BLaER1 (cell line): ENCODE data around the gene MMP14.
"Not testable (repeated sequence)": the region's sequence is repeated elsewhere in the genome, so short reads cannot be mapped to it uniquely, and the experiment has no call there.

Experiments used
- H3K27ac ChIP-seq: shearing (Covaris generic); formaldehyde crosslinking; 2 replicates; pipeline ENCODE4 v1.8.1; 2022
- H3K27me3 ChIP-seq: shearing (Covaris generic); formaldehyde crosslinking; 2 replicates; pipeline ENCODE4 v1.8.1; 2022
- H3K36me3 ChIP-seq: shearing (Covaris generic); formaldehyde crosslinking; 2 replicates; pipeline ENCODE4 v1.8.1; 2022
- H3K4me1 ChIP-seq: shearing (Covaris generic); formaldehyde crosslinking; 2 replicates; pipeline ENCODE4 v1.8.1; 2022
- H3K4me2 ChIP-seq: shearing (Covaris generic); formaldehyde crosslinking; 2 replicates; pipeline ENCODE4 v1.8.1; 2022
- H3K4me3 ChIP-seq: shearing (Covaris generic); formaldehyde crosslinking; 2 replicates; pipeline ENCODE4 v1.8.1; 2022
- H3K9ac ChIP-seq: shearing (Covaris generic); formaldehyde crosslinking; 2 replicates; pipeline ENCODE4 v1.8.1; 2022
- H3K9me3 ChIP-seq: shearing (Covaris generic); formaldehyde crosslinking; 2 replicates; pipeline ENCODE4 v1.8.1; 2022
- H4K20me1 ChIP-seq: shearing (Covaris generic); formaldehyde crosslinking; 2 replicates; pipeline ENCODE4 v1.8.1; 2022
- Cebpa-rat ChIP-seq: shearing (Covaris generic); IDR thresholded peaks from 2 replicates; pipeline ENCODE4 v1.8.1; 2022

Gene MMP14

GRCh38 chr14:22798528-22798927, 37.9 kb upstream of the MMP14 start:
- Histone ChIP-seq H4K20me1 (no peaks in the 10 kb centered on the region), H3K9me3 (peaks cover 6% of the 10 kb centered on the region; the same call in 1 of the 2 replicates), H3K4me2 (no peak overlapping the region), H3K36me3 (no peaks in the 10 kb centered on the region), H3K9ac (no peak overlapping the region), H3K4me1 (peaks cover 6% of the 10 kb centered on the region; the same call in 1 of the 2 replicates), H3K4me3 (no peak overlapping the region), H3K27ac (no peak overlapping the region), H3K27me3 (no peaks in the 10 kb centered on the region)
- no peak for TF ChIP-seq Cebpa-rat

- Histone ChIP-seq H3K9me3 (peaks cover 6% of the 10 kb centered on the region; the same call in 1 of the 2 replicates), H3K4me3 (no peak overlapping the region), H3K4me2 (no peak overlapping the region), H3K36me3 (no peaks in the 10 kb centered on the region), H3K27me3 (no peaks in the 10 kb centered on the region), H3K9ac (no peak overlapping the region), H3K4me1 (peaks cover 7% of the 10 kb centered on the region; the same call in 1 of the 2 replicates), H4K20me1 (no peaks in the 10 kb centered on the region), H3K27ac (no peak overlapping the region)
- no peak for TF ChIP-seq Cebpa-rat
These were observed 36.0 kb upstream of the MMP14 start for GRCh38 chr14:22800346-22800745.

- H3K27ac ChIP-seq = no peak overlapping the region
- TF ChIP-seq Cebpa-rat = no peak
- H3K4me3 ChIP-seq = no peak overlapping the region
- H3K4me1 ChIP-seq = peaks cover 7% of the 10 kb centered on the region; the same call in 1 of the 2 replicates
- no peaks in the 10 kb centered on the region for H3K27me3 ChIP-seq
- no peak overlapping the region for H3K4me2 ChIP-seq
- H4K20me1 ChIP-seq = no peaks in the 10 kb centered on the region
- H3K36me3 ChIP-seq = no peaks in the 10 kb centered on the region
- H3K9me3 ChIP-seq = no peaks in the 10 kb centered on the region
- H3K9ac ChIP-seq = no peak overlapping the region
These were observed 34.7 kb upstream of the MMP14 start for GRCh38 chr14:22801716-22802115.

DNA sequence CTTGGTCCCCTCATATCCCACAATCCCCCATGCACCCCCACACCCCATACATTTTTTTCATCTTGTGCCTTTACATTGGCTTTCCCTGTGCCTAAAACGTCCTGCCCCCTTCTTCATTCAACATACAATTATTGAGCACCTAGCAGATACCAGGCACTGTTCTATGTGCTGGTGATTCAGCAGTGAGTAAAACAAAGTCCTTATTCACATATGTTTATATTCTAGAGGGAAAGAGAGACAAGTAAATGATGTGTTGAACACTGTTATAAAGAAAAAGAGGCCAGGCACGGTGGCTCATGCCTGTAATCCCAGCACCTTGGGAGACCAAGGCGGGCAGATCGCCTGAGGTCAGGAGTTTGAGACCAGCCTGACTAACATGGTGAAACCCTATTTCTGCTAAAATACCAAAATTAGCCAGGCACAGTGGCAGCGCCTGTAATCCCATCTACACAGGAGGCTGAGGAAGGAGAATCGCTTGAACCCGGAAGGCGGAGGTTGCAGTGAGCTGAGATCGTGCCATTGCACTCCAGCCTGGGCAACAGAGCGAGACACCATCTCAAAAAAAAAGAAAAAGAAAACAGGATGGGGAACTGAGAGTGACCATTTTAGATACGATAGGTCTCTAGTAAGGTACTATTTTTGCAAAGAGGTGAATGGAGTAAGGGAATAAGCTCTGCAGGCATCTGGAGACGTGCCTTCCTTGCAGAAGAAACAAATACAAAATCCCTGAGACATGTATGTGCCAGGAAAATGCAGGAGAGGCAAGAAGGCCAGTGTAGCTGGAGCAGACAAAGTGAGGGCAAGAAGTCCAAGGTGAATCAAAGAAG, 33.3 kb upstream of the MMP14 start:
- Histone ChIP-seq H3K4me2 (peak overlapping the region; percentile 40; the same call in 1 of the 2 replicates), H3K36me3 (no peaks in the 10 kb centered on the region), H3K27me3 (no peaks in the 10 kb centered on the region), H3K9ac (no peak overlapping the region), H3K4me1 (peaks cover 7% of the 10 kb centered on the region; the same call in 1 of the 2 replicates), H3K27ac (no peak overlapping the region), H3K4me3 (no peak overlapping the region), H3K9me3 (no peaks in the 10 kb centered on the region), H4K20me1 (no peaks in the 10 kb centered on the region)
- TF ChIP-seq Cebpa-rat = no peak

GRCh38 chr14:22803687-22803974, 32.8 kb upstream of the MMP14 start:
- H3K4me3 ChIP-seq = no peak overlapping the region
- 0 out of 2 replicates have a peak overlapping the region, but pooled peaks have one; percentile 40 for H3K4me2 ChIP-seq
- peaks cover 7% of the 10 kb centered on the region; the same call in 1 of the 2 replicates for H3K4me1 ChIP-seq
- no peaks in the 10 kb centered on the region for H4K20me1 ChIP-seq
- no peak for TF ChIP-seq Cebpa-rat
- H3K9ac ChIP-seq = no peak overlapping the region
- H3K27me3 ChIP-seq = no peaks in the 10 kb centered on the region
- no peaks in the 10 kb centered on the region for H3K36me3 ChIP-seq
- H3K9me3 ChIP-seq = no peaks in the 10 kb centered on the region
- no peak overlapping the region for H3K27ac ChIP-seq

GRCh38 chr14:22805235-22805634, 31.1 kb upstream of the MMP14 start:
- H3K27ac ChIP-seq, H3K36me3 ChIP-seq, H3K4me2 ChIP-seq, H3K4me3 ChIP-seq, H3K27me3 ChIP-seq, H4K20me1 ChIP-seq, H3K9me3 ChIP-seq, H3K4me1 ChIP-seq, H3K9ac ChIP-seq: not testable (repeated sequence)

- H3K36me3 ChIP-seq = no peaks in the 10 kb centered on the region
- no peaks in the 10 kb centered on the region for H3K9me3 ChIP-seq
- peaks cover 23% of the 10 kb centered on the region for H3K4me1 ChIP-seq
- TF ChIP-seq Cebpa-rat = no peak
- no peaks in the 10 kb centered on the region for H4K20me1 ChIP-seq
- H3K27me3 ChIP-seq = no peaks in the 10 kb centered on the region
- no peak overlapping the region for H3K4me3 ChIP-seq
- H3K27ac ChIP-seq = no peak overlapping the region
- no peak overlapping the region for H3K4me2 ChIP-seq
- no peak overlapping the region for H3K9ac ChIP-seq
These were observed 28.8 kb upstream of the MMP14 start for GRCh38 chr14:22807432-22808087.

GRCh38 chr14:22808388-22809209, 27.8 kb upstream of the MMP14 start:
- Histone ChIP-seq H3K9me3 (no peaks in the 10 kb centered on the region), H3K4me3 (no peak overlapping the region), H3K9ac (no peak overlapping the region), H4K20me1 (no peaks in the 10 kb centered on the region), H3K27ac (no peak overlapping the region), H3K36me3 (no peaks in the 10 kb centered on the region), H3K27me3 (no peaks in the 10 kb centered on the region), H3K4me2 (no peak overlapping the region), H3K4me1 (peaks cover 25% of the 10 kb centered on the region)
- TF ChIP-seq Cebpa-rat = no peak

- no peak for TF ChIP-seq Cebpa-rat
- no peak overlapping the region for H3K4me3 ChIP-seq
- no peaks in the 10 kb centered on the region for H4K20me1 ChIP-seq
- H3K9ac ChIP-seq = no peak overlapping the region
- peak overlapping the region; percentile 2 for H3K4me2 ChIP-seq
- H3K27me3 ChIP-seq = no peaks in the 10 kb centered on the region
- no peaks in the 10 kb centered on the region for H3K36me3 ChIP-seq
- H3K27ac ChIP-seq = no peak overlapping the region
- H3K9me3 ChIP-seq = no peaks in the 10 kb centered on the region
- H3K4me1 ChIP-seq = peaks cover 47% of the 10 kb centered on the region
These were observed 24.7 kb upstream of the MMP14 start for GRCh38 chr14:22811722-22812121.
